ENCODE data around the gene OLFM2.

The OLFM2 gene

GRCh38 chr19:9941231-9941630, 4.9 kb upstream of the OLFM2 start:
- Histone ChIP-seq H3K4me2 (no peak overlapping the region), H3K27me3 (ENCODE audit: insufficient read depth, low read depth) (peaks cover 27% of the 10 kb centered on the region), H3K9ac (no peak overlapping the region), H3K27ac (no peak overlapping the region), H3K36me3 (ENCODE audit: insufficient read depth) (no peaks in the 10 kb centered on the region), H3K4me1 (ENCODE audit: low read depth, poor library complexity, severe bottlenecking) (no peaks in the 10 kb centered on the region), H2AFZ (ENCODE audit: low read depth) (no peak overlapping the region), H4K20me1 (ENCODE audit: insufficient read depth) (no peaks in the 10 kb centered on the region), H3K79me2 (ENCODE audit: insufficient read depth, low read depth) (no peaks in the 10 kb centered on the region), H3K4me3 (IDR thresholded peaks at IDR 0.05; ENCODE audit: insufficient read depth, low read depth, low read length) (no peak overlapping the region)
- no peak for TF ChIP-seq CTCF (conservative IDR thresholded peaks at IDR 0.05; ENCODE audit: low read depth, low read length)

GRCh38 chr19:9940778-9941177, 4.5 kb upstream of the OLFM2 start:
- Histone ChIP-seq H4K20me1 (ENCODE audit: insufficient read depth) (no peaks in the 10 kb centered on the region), H3K4me3 (IDR thresholded peaks at IDR 0.05; ENCODE audit: insufficient read depth, low read depth, low read length) (no peak overlapping the region), H3K4me2 (no peak overlapping the region), H2AFZ (ENCODE audit: low read depth) (no peak overlapping the region), H3K36me3 (ENCODE audit: insufficient read depth) (no peaks in the 10 kb centered on the region), H3K9ac (no peak overlapping the region), H3K4me1 (ENCODE audit: low read depth, poor library complexity, severe bottlenecking) (no peaks in the 10 kb centered on the region), H3K79me2 (ENCODE audit: insufficient read depth, low read depth) (no peaks in the 10 kb centered on the region), H3K27me3 (ENCODE audit: insufficient read depth, low read depth) (peaks cover 23% of the 10 kb centered on the region), H3K27ac (no peak overlapping the region)
- no peak for TF ChIP-seq CTCF (conservative IDR thresholded peaks at IDR 0.05; ENCODE audit: low read depth, low read length)

GRCh38 chr19:9939301-9939913, 3.1 kb upstream of the OLFM2 start:
- Histone ChIP-seq H3K4me1 (ENCODE audit: low read depth, poor library complexity, severe bottlenecking) (no peaks in the 10 kb centered on the region), H3K4me2 (no peak overlapping the region), H4K20me1 (ENCODE audit: insufficient read depth) (no peaks in the 10 kb centered on the region), H3K36me3 (ENCODE audit: insufficient read depth) (no peaks in the 10 kb centered on the region), H3K9ac (no peak overlapping the region), H3K79me2 (ENCODE audit: insufficient read depth, low read depth) (no peaks in the 10 kb centered on the region), H3K4me3 (IDR thresholded peaks at IDR 0.05; ENCODE audit: insufficient read depth, low read depth, low read length) (no peak overlapping the region), H2AFZ (ENCODE audit: low read depth) (no peak overlapping the region), H3K27me3 (ENCODE audit: insufficient read depth, low read depth) (peaks cover 32% of the 10 kb centered on the region), H3K27ac (no peak overlapping the region)
- TF ChIP-seq CTCF (conservative IDR thresholded peaks at IDR 0.05; ENCODE audit: low read depth, low read length) = no peak

- Histone ChIP-seq H3K79me2 (ENCODE audit: insufficient read depth, low read depth) (no peaks in the 10 kb centered on the region), H3K4me2 (no peak overlapping the region), H3K9ac (no peak overlapping the region), H2AFZ (ENCODE audit: low read depth) (no peak overlapping the region), H3K4me3 (IDR thresholded peaks at IDR 0.05; ENCODE audit: insufficient read depth, low read depth, low read length) (no peak overlapping the region), H4K20me1 (ENCODE audit: insufficient read depth) (no peaks in the 10 kb centered on the region), H3K4me1 (ENCODE audit: low read depth, poor library complexity, severe bottlenecking) (no peaks in the 10 kb centered on the region), H3K36me3 (ENCODE audit: insufficient read depth) (no peaks in the 10 kb centered on the region), H3K27me3 (ENCODE audit: insufficient read depth, low read depth) (peaks cover 47% of the 10 kb centered on the region), H3K27ac (no peak overlapping the region)
- no peak for TF ChIP-seq CTCF (conservative IDR thresholded peaks at IDR 0.05; ENCODE audit: low read depth, low read length)
Observed at GRCh38 chr19:9937001-9937411, 691 bp upstream of the OLFM2 start.
